T-helper 9 cell (primary cell): ENCODE data around the gene CCDC142.

ENCODE experiments used
- DNase-seq: peaks from one replicate; pipeline ENCODE4 v3.0.0-alpha.2; 2020
- total RNA-seq, 2 donors: gene quantifications; one replicate each; lab custom pipeline; 2026; lab: John Stamatoyannopoulos, UW

CCDC142 gene
- total RNA-seq = 10.6 to 46.2 reads per million in 2 donors

- DNase-seq = peak; percentile 85
These were observed at the start of gene CCDC142, which contains the start of gene TTC31 for GRCh38 chr2:74482801-74483674. Gene CCDC142, minus strand, starts transcription at chr2:74482998. Its CDS starts 161 bp downstream, at chr2:74482837. Gene TTC31, plus strand, starts transcription at chr2:74483081. Its CDS starts 15 bp downstream, at chr2:74483096.

GRCh38 chr2:74532222-74532621 lies 49.4 kb upstream of the CCDC142 start:
- no peak for DNase-seq

- no peak for DNase-seq
These were observed 48.9 kb upstream of the CCDC142 start for GRCh38 chr2:74531666-74532065.

GRCh38 chr2:74530239-74531187 lies 47.7 kb upstream of the CCDC142 start:
- peak; percentile 32 for DNase-seq

- DNase-seq = peak; percentile 72
These were observed 46.8 kb upstream of the CCDC142 start, which contains the start of the genes AUP1 and HTRA2 for GRCh38 chr2:74529357-74530238. Gene AUP1, minus strand, starts transcription at chr2:74529706. Its CDS starts 77 bp downstream, at chr2:74529629. Gene HTRA2, plus strand, starts transcription at chr2:74529933. Its CDS starts 74 bp downstream, at chr2:74530007.

- no peak for DNase-seq
These were observed 46.0 kb upstream of the CCDC142 start for GRCh38 chr2:74528600-74529356.

GRCh38 chr2:74527741-74528140 lies 44.9 kb upstream of the CCDC142 start:
- no peak for DNase-seq

- DNase-seq = no peak
These were observed 43.9 kb upstream of the CCDC142 start for GRCh38 chr2:74526649-74527230.

GRCh38 chr2:74525717-74526648 lies 43.2 kb upstream of the CCDC142 start, which contains the start of gene DQX1:
Gene DQX1, minus strand, starts transcription at chr2:74526231. Its CDS starts 502 bp downstream, at chr2:74525729.
- no peak for DNase-seq

- DNase-seq = no peak
These were observed 42.3 kb upstream of the CCDC142 start for GRCh38 chr2:74524955-74525716.

- no peak for DNase-seq
These were observed 41.2 kb upstream of the CCDC142 start for GRCh38 chr2:74524005-74524404.

- DNase-seq = no peak
These were observed 39.7 kb upstream of the CCDC142 start for GRCh38 chr2:74522516-74522915.

GRCh38 chr2:74516650-74517049 lies 33.9 kb upstream of the CCDC142 start:
- DNase-seq = no peak

- DNase-seq = peak; percentile 58
These were observed 33.3 kb upstream of the CCDC142 start for GRCh38 chr2:74515981-74516633.

- no peak for DNase-seq
These were observed 32.6 kb upstream of the CCDC142 start for GRCh38 chr2:74515271-74515980.

- no peak for DNase-seq
These were observed 31.8 kb upstream of the CCDC142 start, which contains the start of gene TLX2 for GRCh38 chr2:74514368-74515270. Gene TLX2, plus strand, starts transcription at chr2:74514450. Its CDS starts 357 bp downstream, at chr2:74514807.
